Measurements from ENCODE around the gene CPLANE2.

DNA sequence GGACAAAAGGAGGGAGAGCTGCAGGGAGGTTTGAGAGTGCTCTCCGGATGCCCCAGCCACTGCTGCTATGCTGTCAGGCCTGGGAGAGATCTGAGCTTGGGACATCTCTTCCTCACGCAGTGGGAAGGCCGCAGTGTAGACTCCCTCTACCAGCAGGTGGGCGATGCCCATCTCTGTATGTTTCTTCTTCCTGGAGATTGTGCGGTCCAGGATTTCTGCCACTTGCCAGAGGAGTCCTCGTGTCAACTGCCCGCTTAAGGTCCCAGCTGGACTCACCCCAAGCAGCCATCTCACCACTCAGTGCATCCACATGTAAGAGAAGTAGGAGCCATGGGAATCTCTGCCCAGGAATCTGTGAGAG, 10.9 kb downstream of the CPLANE2 start:
- TF ChIP-seq, protein P1, sequence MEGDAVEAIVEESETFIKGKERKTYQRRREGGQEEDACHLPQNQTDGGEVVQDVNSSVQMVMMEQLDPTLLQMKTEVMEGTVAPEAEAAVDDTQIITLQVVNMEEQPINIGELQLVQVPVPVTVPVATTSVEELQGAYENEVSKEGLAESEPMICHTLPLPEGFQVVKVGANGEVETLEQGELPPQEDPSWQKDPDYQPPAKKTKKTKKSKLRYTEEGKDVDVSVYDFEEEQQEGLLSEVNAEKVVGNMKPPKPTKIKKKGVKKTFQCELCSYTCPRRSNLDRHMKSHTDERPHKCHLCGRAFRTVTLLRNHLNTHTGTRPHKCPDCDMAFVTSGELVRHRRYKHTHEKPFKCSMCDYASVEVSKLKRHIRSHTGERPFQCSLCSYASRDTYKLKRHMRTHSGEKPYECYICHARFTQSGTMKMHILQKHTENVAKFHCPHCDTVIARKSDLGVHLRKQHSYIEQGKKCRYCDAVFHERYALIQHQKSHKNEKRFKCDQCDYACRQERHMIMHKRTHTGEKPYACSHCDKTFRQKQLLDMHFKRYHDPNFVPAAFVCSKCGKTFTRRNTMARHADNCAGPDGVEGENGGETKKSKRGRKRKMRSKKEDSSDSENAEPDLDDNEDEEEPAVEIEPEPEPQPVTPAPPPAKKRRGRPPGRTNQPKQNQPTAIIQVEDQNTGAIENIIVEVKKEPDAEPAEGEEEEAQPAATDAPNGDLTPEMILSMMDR (IDR thresholded peaks at IDR 0.05), result no peak
- TF ChIP-seq POLR2A (IDR thresholded peaks at IDR 0.05) (no peak), EP300 (IDR thresholded peaks at IDR 0.05) (no peak)

Measured in upper lobe of left lung (tissue), 4 donors.